Cardiac fibroblast (primary cell): ENCODE measurements around the gene SIAH1.

Source experiments
- DNase-seq, 2 donors: peaks; one replicate each; pipeline versions ENCODE4 v3.0.0 to v3.0.0-alpha.2; 2010; ENCODE audit warnings: low read depth in 2 of 2
- H3K4me3 ChIP-seq, 2 donors: replicated peaks in 1 of 2; 1 replicate in 1 of 2; 2 replicates in 1 of 2; pipeline ENCODE4 v1.5.1; 2011; ENCODE audit warnings: low read depth in 2 of 2, low read length in 2 of 2, mild to moderate bottlenecking in 2 of 2, moderate library complexity in 1 of 2
- CTCF ChIP-seq: IDR thresholded peaks from one replicate; pipeline ENCODE4 v1.5.1; 2011; ENCODE audit warnings: low read depth, mild to moderate bottlenecking, low read length, inconsistent platforms

The SIAH1 gene

GRCh38 chr16:48392407-48392806 is 7.2 kb upstream of the SIAH1 start:
- H3K4me3 ChIP-seq = no peak overlapping the region
- TF ChIP-seq CTCF = no peak
- no peak for DNase-seq

GRCh38 chr16:48386559-48387312 is 1.5 kb upstream of the SIAH1 start:
- peak in 1 of 2 donors; percentile 47 for DNase-seq
- H3K4me3 ChIP-seq = no peak overlapping the region
- no peak for TF ChIP-seq CTCF

GRCh38 chr16:48384520-48385252 is 527 bp downstream of the SIAH1 start:
- H3K4me3 ChIP-seq = peak overlapping the region; percentile 71 to 89
- DNase-seq = peak; percentile 37 to 77
- no peak for TF ChIP-seq CTCF

GRCh38 chr16:48383877-48384519 is 1.2 kb downstream of the SIAH1 start:
- no peak for TF ChIP-seq CTCF
- peak overlapping the region; percentile 71 to 89 for H3K4me3 ChIP-seq
- peak in 1 of 2 donors; percentile 28 for DNase-seq

GRCh38 chr16:48383009-48383876 is 2.0 kb downstream of the SIAH1 start:
- DNase-seq = peak; percentile 57 to 63
- H3K4me3 ChIP-seq = peak overlapping the region; percentile 71 to 89
- no peak for TF ChIP-seq CTCF

- no peak for DNase-seq
- TF ChIP-seq CTCF = no peak
- H3K4me3 ChIP-seq = no peak overlapping the region
Observed at GRCh38 chr16:48382131-48382530, 3.1 kb downstream of the SIAH1 start.
